Mesendoderm (in vitro differentiated cells): ENCODE data around the gene C12orf57.
A peak's percentile ranks its signal among the peaks of the same experiment; 100 is the strongest.

Source experiments
- DNase-seq: peaks from one replicate; pipeline ENCODE4 v3.0.0; 2013
- H2AK5ac ChIP-seq: 2 replicates; pipeline ENCODE4 v1.6.1; 2013; ENCODE audit warnings: low read length, inconsistent platforms
- H2BK120ac ChIP-seq: 2 replicates; pipeline ENCODE4 v1.6.1; 2013; ENCODE audit warnings: low read depth, mild to moderate bottlenecking, low read length, moderate library complexity, mixed read lengths
- H2BK15ac ChIP-seq: replicated peaks from 2 replicates; pipeline ENCODE4 v1.6.1; 2013; ENCODE audit warnings: low read depth, mild to moderate bottlenecking, moderate library complexity
- H2BK5ac ChIP-seq: 2 replicates; pipeline ENCODE4 v1.6.1; 2013; ENCODE audit warnings: low read length, inconsistent platforms
- H3K18ac ChIP-seq: 2 replicates; pipeline ENCODE4 v1.6.1; 2013; ENCODE audit warnings: mild to moderate bottlenecking, low read length, mixed read lengths
- H3K23ac ChIP-seq: one replicate; pipeline ENCODE4 v1.6.1; 2013; ENCODE audit warnings: low read length
- H3K27ac ChIP-seq: 2 replicates; pipeline ENCODE4 v1.5.1; 2013; ENCODE audit warnings: low read depth, mild to moderate bottlenecking, inconsistent platforms, low read length, moderate library complexity
- H3K27me3 ChIP-seq: 2 replicates; pipeline ENCODE4 v1.6.1; 2013; ENCODE audit warnings: low read length, control low read depth, mild to moderate bottlenecking, inconsistent platforms; ENCODE audit not compliant: insufficient read depth, poor library complexity
- H3K36me3 ChIP-seq: 2 replicates; pipeline ENCODE4 v1.6.1; 2013; ENCODE audit warnings: low read length, inconsistent platforms; ENCODE audit not compliant: control insufficient read depth, insufficient read depth
- H3K4ac ChIP-seq: one replicate; pipeline ENCODE4 v1.6.1; 2013; ENCODE audit warnings: low read depth, mild to moderate bottlenecking, low read length, moderate library complexity
- H3K4me1 ChIP-seq: 2 replicates; pipeline ENCODE4 v1.6.1; 2013; ENCODE audit warnings: low read depth, low read length, inconsistent platforms; ENCODE audit not compliant: control insufficient read depth
- H3K4me2 ChIP-seq: 2 replicates; pipeline ENCODE4 v1.6.1; 2013; ENCODE audit warnings: low read length
- H3K4me3 ChIP-seq: 2 replicates; pipeline ENCODE4 v1.5.1; 2013; ENCODE audit warnings: mild to moderate bottlenecking, low read length
- H3K56ac ChIP-seq: one replicate; pipeline ENCODE4 v1.6.1; 2013; ENCODE audit warnings: low read length
- H3K79me1 ChIP-seq: 2 replicates; pipeline ENCODE4 v1.6.1; 2013; ENCODE audit warnings: low read length, inconsistent platforms
- H3K79me2 ChIP-seq: 2 replicates; pipeline ENCODE4 v1.6.1; 2013; ENCODE audit warnings: mild to moderate bottlenecking, low read length; ENCODE audit not compliant: control insufficient read depth, insufficient read depth
- H3K9ac ChIP-seq: 2 replicates; pipeline ENCODE4 v1.6.1; 2013; ENCODE audit warnings: low read length, inconsistent platforms
- H4K5ac ChIP-seq: one replicate; pipeline ENCODE4 v1.6.1; 2013; ENCODE audit warnings: low read length
- H4K8ac ChIP-seq: one replicate; pipeline ENCODE4 v1.6.1; 2013; ENCODE audit warnings: low read depth, mild to moderate bottlenecking, control low read depth, low read length, moderate library complexity
- WGBS: extraction: QIAGEN DNeasy Blood & Tissue Kit; methylation state at CpG from one replicate; pipeline ENCODE4 v1.1.7; 2013; ENCODE audit warnings: low lambda C conversion rate, missing lambda C conversion rate; ENCODE audit not compliant: insufficient coverage; ENCODE audit errors: extremely low coverage; 5-methylcytosine and 5-hydroxymethylcytosine counted together

The C12orf57 gene

GRCh38 chr12:6970096-6970527, 26.3 kb downstream of the C12orf57 start:
- Histone ChIP-seq H3K4me2 (peak overlapping the region; percentile 97), H3K9ac (peak overlapping the region; percentile 91), H4K8ac (no peak overlapping the region), H3K27ac (peak overlapping the region; percentile 28), H3K23ac (no peak overlapping the region), H2BK5ac (no peak overlapping the region), H3K56ac (peak overlapping the region; percentile 98), H3K18ac (peak overlapping the region; percentile 24), H3K4ac (peak overlapping the region; percentile 83), H3K36me3 (peaks cover 18% of the 10 kb centered on the region), H3K79me2 (peaks cover 36% of the 10 kb centered on the region), H3K4me1 (peaks cover 2% of the 10 kb centered on the region), H3K79me1 (peaks cover 27% of the 10 kb centered on the region), H3K27me3 (no peaks in the 10 kb centered on the region), H2AK5ac (no peak overlapping the region), H2BK15ac (no peak overlapping the region), H3K4me3 (peak overlapping the region; percentile 71), H2BK120ac (no peak overlapping the region), H4K5ac (no peak overlapping the region)
- no CpG with 5 or more reads among the region's 31 CpGs for WGBS
- DNase-seq: peak; percentile 37

- no peak overlapping the region for H2BK5ac ChIP-seq
- no peaks in the 10 kb centered on the region for H3K27me3 ChIP-seq
- peaks cover 2% of the 10 kb centered on the region for H3K4me1 ChIP-seq
- H3K4ac ChIP-seq: no peak overlapping the region
- no peak overlapping the region for H2BK15ac ChIP-seq
- DNase-seq: no peak
- no peak overlapping the region for H3K27ac ChIP-seq
- WGBS: no CpG with 5 or more reads among the region's 6 CpGs
- no peak overlapping the region for H3K23ac ChIP-seq
- H3K9ac ChIP-seq: no peak overlapping the region
- peaks cover 11% of the 10 kb centered on the region for H3K36me3 ChIP-seq
- no peak overlapping the region for H2AK5ac ChIP-seq
- no peak overlapping the region for H3K4me3 ChIP-seq
- no peak overlapping the region for H3K4me2 ChIP-seq
- H4K8ac ChIP-seq: no peak overlapping the region
- H3K18ac ChIP-seq: no peak overlapping the region
- no peak overlapping the region for H3K56ac ChIP-seq
- peaks cover 12% of the 10 kb centered on the region for H3K79me1 ChIP-seq
- no peak overlapping the region for H4K5ac ChIP-seq
- H2BK120ac ChIP-seq: no peak overlapping the region
- peaks cover 22% of the 10 kb centered on the region for H3K79me2 ChIP-seq
Measured at GRCh38 chr12:6974180-6974579, 30.4 kb downstream of the C12orf57 start.

- Histone ChIP-seq H3K4me3 (no peak overlapping the region), H2BK15ac (no peak overlapping the region), H3K36me3 (peaks cover 11% of the 10 kb centered on the region), H3K4ac (no peak overlapping the region), H2BK120ac (no peak overlapping the region), H3K9ac (no peak overlapping the region), H3K79me1 (peaks cover 10% of the 10 kb centered on the region), H3K4me2 (no peak overlapping the region), H2AK5ac (no peak overlapping the region), H3K27me3 (no peaks in the 10 kb centered on the region), H3K18ac (no peak overlapping the region), H4K8ac (no peak overlapping the region), H3K79me2 (peaks cover 14% of the 10 kb centered on the region), H4K5ac (no peak overlapping the region), H2BK5ac (no peak overlapping the region), H3K4me1 (no peaks in the 10 kb centered on the region), H3K56ac (no peak overlapping the region), H3K27ac (no peak overlapping the region), H3K23ac (no peak overlapping the region)
- no CpG with 5 or more reads among the region's 2 CpGs for WGBS
- DNase-seq: no peak
Measured at GRCh38 chr12:6975297-6976032, 31.6 kb downstream of the C12orf57 start.

GRCh38 chr12:6977653-6978052, 33.8 kb downstream of the C12orf57 start:
- no peak for DNase-seq
- Histone ChIP-seq H3K4me3 (no peak overlapping the region), H3K79me1 (peaks cover 4% of the 10 kb centered on the region)

GRCh38 chr12:6978188-6978587, 34.4 kb downstream of the C12orf57 start:
- Histone ChIP-seq H3K4me2 (no peak overlapping the region), H2AK5ac (no peak overlapping the region), H3K56ac (no peak overlapping the region), H3K79me2 (no peaks in the 10 kb centered on the region), H4K8ac (no peak overlapping the region), H2BK120ac (no peak overlapping the region), H3K27me3 (no peaks in the 10 kb centered on the region), H3K23ac (no peak overlapping the region), H3K27ac (no peak overlapping the region), H2BK5ac (no peak overlapping the region), H3K4me3 (no peak overlapping the region), H3K79me1 (peaks cover 4% of the 10 kb centered on the region), H3K4ac (no peak overlapping the region), H3K36me3 (peaks cover 11% of the 10 kb centered on the region), H2BK15ac (no peak overlapping the region), H3K9ac (no peak overlapping the region), H4K5ac (no peak overlapping the region), H3K18ac (no peak overlapping the region), H3K4me1 (no peaks in the 10 kb centered on the region)
- DNase-seq: no peak
- no CpG with 5 or more reads among the region's 6 CpGs for whole genome bisulfite sequencing

More at GRCh38 chr12:6977653-6978052, 33.8 kb downstream of the C12orf57 start:
- no peak overlapping the region for H3K18ac ChIP-seq
- no peak overlapping the region for H2BK15ac ChIP-seq
- peaks cover 11% of the 10 kb centered on the region for H3K36me3 ChIP-seq
- no CpG with 5 or more reads among the region's 10 CpGs for WGBS
- H4K8ac ChIP-seq: no peak overlapping the region
- no peak overlapping the region for H3K23ac ChIP-seq
- H2BK120ac ChIP-seq: no peak overlapping the region
- no peak overlapping the region for H3K27ac ChIP-seq
- no peak overlapping the region for H4K5ac ChIP-seq
- H2AK5ac ChIP-seq: no peak overlapping the region
- H3K27me3 ChIP-seq: no peaks in the 10 kb centered on the region
- no peak overlapping the region for H2BK5ac ChIP-seq
- no peaks in the 10 kb centered on the region for H3K4me1 ChIP-seq
- H3K9ac ChIP-seq: no peak overlapping the region
- H3K79me2 ChIP-seq: no peaks in the 10 kb centered on the region
- H3K4me2 ChIP-seq: no peak overlapping the region
- no peak overlapping the region for H3K4ac ChIP-seq
- no peak overlapping the region for H3K56ac ChIP-seq

GRCh38 chr12:6978611-6979011, 34.8 kb downstream of the C12orf57 start:
- no peak overlapping the region for H3K23ac ChIP-seq
- H3K56ac ChIP-seq: no peak overlapping the region
- H3K4me1 ChIP-seq: no peaks in the 10 kb centered on the region
- H2AK5ac ChIP-seq: no peak overlapping the region
- no peak overlapping the region for H3K4me2 ChIP-seq
- no CpG with 5 or more reads among the region's 3 CpGs for WGBS
- peaks cover 4% of the 10 kb centered on the region for H3K79me1 ChIP-seq
- no peaks in the 10 kb centered on the region for H3K27me3 ChIP-seq
- H3K36me3 ChIP-seq: peaks cover 11% of the 10 kb centered on the region
- no peak overlapping the region for H3K27ac ChIP-seq
- H3K18ac ChIP-seq: no peak overlapping the region
- H3K4ac ChIP-seq: no peak overlapping the region
- H4K5ac ChIP-seq: no peak overlapping the region
- no peak overlapping the region for H4K8ac ChIP-seq
- no peak overlapping the region for H2BK120ac ChIP-seq
- H3K79me2 ChIP-seq: no peaks in the 10 kb centered on the region
- no peak overlapping the region for H2BK5ac ChIP-seq
- no peak overlapping the region for H2BK15ac ChIP-seq
- no peak for DNase-seq
- no peak overlapping the region for H3K4me3 ChIP-seq
- no peak overlapping the region for H3K9ac ChIP-seq
